Prostate gland (tissue), 2 donors: ENCODE results near the gene TMCC1.

ENCODE experiments used
- CTCF ChIP-seq, 4 experiments: fragments of 200-600 bp in 2 of 4; fragments of 450-650 bp in 2 of 4; sonication (generic) in 2 of 4; IDR thresholded peaks; 1 replicate in 3 of 4; 2 replicates in 1 of 4; pipeline ENCODE4 v1.5.1; 2016 to 2019; ENCODE audit warnings: antibody characterized with exemption in 4 of 4, mild to moderate bottlenecking in 2 of 4, moderate library complexity in 2 of 4
- POLR2A ChIP-seq: fragments of 450-650 bp; IDR thresholded peaks from one replicate; pipeline ENCODE4 v1.6.1; 2016; ENCODE audit warnings: antibody characterized with exemption, mild to moderate bottlenecking

- TF ChIP-seq POLR2A = no peak
- TF ChIP-seq CTCF (IDR thresholded peaks at IDR 0.05) = no peak
These were observed 52.7 kb downstream of the TMCC1 start for GRCh38 chr3:129840707-129841360.
